Endothelial cell of umbilical vein (primary cell): ENCODE data around the gene SAPCD2. TPM values are rescaled to one million over a fixed set of nuclear protein-coding genes. Genes with fewer than 3 reads are reported as not detected.

ENCODE experiments used
- BruUV-seq: library from RNA; stranded (reverse); fragments of 400-500 nt; replicated peaks from 2 replicates; lab custom pipeline; 2021; lab: Mats Ljungman, UMichigan
- CTCF ChIA-PET: fragments of 300-600, 350-600 bp; sonication (Branson Sonifier 250); formaldehyde crosslinking; loops from one replicate; lab custom pipeline; 2021; ENCODE audit warnings: antibody characterized with exemption, inconsistent platforms; lab: Charles Lee
- POLR2A ChIA-PET: fragments of 300-600, 350-600 bp; sonication (Branson Sonifier 250); formaldehyde crosslinking; loops from one replicate; lab custom pipeline; 2021; ENCODE audit warnings: antibody characterized with exemption, inconsistent platforms; lab: Charles Lee
- DNase-seq: peaks from one replicate; pipeline ENCODE4 v3.0.0-alpha.2; 2011; ENCODE audit warnings: low read depth, low spot score
- FAIRE-seq: peaks from 2 replicates; lab custom pipeline; 2011; peaks lifted over from hg19 to GRCh38; lab: Jason Lieb, UNC
- H2AFZ ChIP-seq: 2 replicates; pipeline ENCODE4 v1.6.0; 2012; ENCODE audit warnings: low read depth, low read length, control low read depth, inconsistent platforms
- H3K27ac ChIP-seq: 2 replicates; pipeline ENCODE4 v1.5.1; 2011; ENCODE audit warnings: low read depth, mild to moderate bottlenecking, control low read depth, low read length, moderate library complexity; ENCODE audit not compliant: insufficient read depth
- H3K27me3 ChIP-seq, 2 experiments: 2 replicates each; pipeline versions ENCODE4 v1.6.0 to v1.6.1; 2011; ENCODE audit warnings: low read length in 2 of 2, mixed read lengths in 1 of 2; ENCODE audit not compliant: control insufficient read depth in 2 of 2, insufficient read depth in 2 of 2
- H3K36me3 ChIP-seq, 2 experiments: 2 replicates in 1 of 2; 3 replicates in 1 of 2; pipeline ENCODE4 v1.5.1; 2011; ENCODE audit warnings: low read length in 2 of 2, mild to moderate bottlenecking in 1 of 2, moderate library complexity in 1 of 2; ENCODE audit not compliant: control insufficient read depth in 2 of 2, insufficient read depth in 2 of 2; ENCODE audit errors: extremely low read depth in 1 of 2
- H3K4me1 ChIP-seq: 3 replicates; pipeline ENCODE4 v1.5.1; 2011; ENCODE audit warnings: mild to moderate bottlenecking, low read length; ENCODE audit not compliant: control insufficient read depth, insufficient read depth; ENCODE audit errors: extremely low read depth
- H3K4me2 ChIP-seq: 2 replicates; pipeline ENCODE4 v1.6.1; 2011; ENCODE audit warnings: low read length, control low read depth, mixed read lengths; ENCODE audit not compliant: insufficient read depth
- H3K4me3 ChIP-seq, 3 experiments: fragments of 200-600 bp in 1 of 3; sonication (generic), shearing (Covaris generic) in 1 of 3; replicated peaks in 1 of 3; 2 replicates each; pipeline ENCODE4 v1.5.1; 2011 to 2016; ENCODE audit warnings: control low read depth in 3 of 3, low read length in 3 of 3, mild to moderate bottlenecking in 2 of 3, inconsistent platforms in 1 of 3, low read depth in 1 of 3, moderate library complexity in 1 of 3; ENCODE audit not compliant: insufficient read depth in 1 of 3
- H3K79me2 ChIP-seq: 2 replicates; pipeline ENCODE4 v1.6.0; 2012; ENCODE audit warnings: low read length, inconsistent platforms; ENCODE audit not compliant: control insufficient read depth, insufficient read depth
- H3K9ac ChIP-seq: replicated peaks from 2 replicates; pipeline ENCODE3; 2011; ENCODE audit warnings: low read length, control low read depth; ENCODE audit not compliant: insufficient read depth; ENCODE audit errors: extremely low read depth
- H3K9me1 ChIP-seq: replicated peaks from 3 replicates; pipeline ENCODE4 v1.6.0; 2011; ENCODE audit warnings: mild to moderate bottlenecking, low read length; ENCODE audit not compliant: control insufficient read depth, insufficient read depth; ENCODE audit errors: extremely low read depth
- H3K9me3 ChIP-seq: replicated peaks from 2 replicates; pipeline ENCODE4 v1.5.1; 2012; ENCODE audit warnings: low read length, inconsistent platforms; ENCODE audit not compliant: control insufficient read depth, insufficient read depth
- H4K20me1 ChIP-seq: replicated peaks from 2 replicates; pipeline ENCODE3; 2011; ENCODE audit warnings: mild to moderate bottlenecking, low read length; ENCODE audit not compliant: control insufficient read depth, insufficient read depth; ENCODE audit errors: extremely low read depth
- EZH2 ChIP-seq: IDR thresholded peaks from 2 replicates; pipeline ENCODE4 v1.6.1; 2012; ENCODE audit warnings: borderline replicate concordance, low read depth, mild to moderate bottlenecking, moderate library complexity, low read length, inconsistent platforms; ENCODE audit not compliant: severe bottlenecking
- FOS ChIP-seq: IDR thresholded peaks from 2 replicates; pipeline ENCODE4 v1.6.1; 2011; ENCODE audit warnings: mild to moderate bottlenecking, low read length, moderate library complexity, borderline replicate concordance; ENCODE audit not compliant: insufficient read depth
- GATA2 ChIP-seq: IDR thresholded peaks from 2 replicates; pipeline ENCODE4 v1.7.0; 2011; ENCODE audit warnings: low read depth, mild to moderate bottlenecking, moderate library complexity, mixed read lengths, low read length; ENCODE audit not compliant: insufficient read length, insufficient read depth
- JUN ChIP-seq: IDR thresholded peaks from 2 replicates; pipeline ENCODE4 v1.6.1; 2011; ENCODE audit warnings: borderline replicate concordance, low read depth; ENCODE audit not compliant: insufficient read length, insufficient read depth
- POLR2A ChIP-seq: IDR thresholded peaks from 2 replicates; pipeline ENCODE4 v1.6.1; 2012; ENCODE audit warnings: low read depth, mild to moderate bottlenecking, control low read depth, low read length
- dilution Hi-C: fragments of 300-500 bp; cut with MboI; formaldehyde crosslinking; loops from one replicate; pipeline ENCODE4 v1.15.0; 2019; ENCODE audit warnings: low sequenced_read_pairs; ENCODE audit not compliant: extremely low pct_ligation_motif_present
- intact Hi-C: fragments of 100-400 bp; cut with micrococcal nuclease; formaldehyde crosslinking; loops from one replicate; pipeline ENCODE4 v1.10.0; 2022
- polyA plus RNA-seq, 4 experiments: library from polyadenylated mRNA; depleted of rRNA in 3 of 4; stranded (reverse) in 3 of 4; unstranded in 1 of 4; fragments of >200 nt; gene quantifications; 2 replicates each; pipeline versions ENCODE4 v1.2.1 to v1.2.3, GENCODE V29; 2011 to 2012; ENCODE audit warnings: missing spikeins in 1 of 4
- total RNA-seq: library from RNA; stranded (reverse); gene quantifications from 2 replicates; pipeline ENCODE4 v1.2.3, GENCODE V29; 2021
- TF ChIP-seq, protein P1 (sequence below), 2 donors: IDR thresholded peaks; 1 replicate in 1 of 2; 2 replicates in 1 of 2; pipeline ENCODE4 v1.5.1; 2011; ENCODE audit warnings: low read length in 2 of 2, mild to moderate bottlenecking in 2 of 2, moderate library complexity in 2 of 2, control low read depth in 1 of 2, inconsistent platforms in 1 of 2, low read depth in 1 of 2; ENCODE audit not compliant: insufficient read depth in 1 of 2; ENCODE audit errors: extremely low read depth in 1 of 2
- TF ChIP-seq, protein P2 (sequence below): IDR thresholded peaks from 2 replicates; pipeline ENCODE4 v1.6.1; 2011; ENCODE audit not compliant: insufficient read depth, insufficient read length

The SAPCD2 gene
- total and polyA plus RNA-seq, 2 donors (not counting 3 experiments of a cell fraction or from before 2014, with no cell fraction given): 11.5 to 27.8 TPM

DNA sequence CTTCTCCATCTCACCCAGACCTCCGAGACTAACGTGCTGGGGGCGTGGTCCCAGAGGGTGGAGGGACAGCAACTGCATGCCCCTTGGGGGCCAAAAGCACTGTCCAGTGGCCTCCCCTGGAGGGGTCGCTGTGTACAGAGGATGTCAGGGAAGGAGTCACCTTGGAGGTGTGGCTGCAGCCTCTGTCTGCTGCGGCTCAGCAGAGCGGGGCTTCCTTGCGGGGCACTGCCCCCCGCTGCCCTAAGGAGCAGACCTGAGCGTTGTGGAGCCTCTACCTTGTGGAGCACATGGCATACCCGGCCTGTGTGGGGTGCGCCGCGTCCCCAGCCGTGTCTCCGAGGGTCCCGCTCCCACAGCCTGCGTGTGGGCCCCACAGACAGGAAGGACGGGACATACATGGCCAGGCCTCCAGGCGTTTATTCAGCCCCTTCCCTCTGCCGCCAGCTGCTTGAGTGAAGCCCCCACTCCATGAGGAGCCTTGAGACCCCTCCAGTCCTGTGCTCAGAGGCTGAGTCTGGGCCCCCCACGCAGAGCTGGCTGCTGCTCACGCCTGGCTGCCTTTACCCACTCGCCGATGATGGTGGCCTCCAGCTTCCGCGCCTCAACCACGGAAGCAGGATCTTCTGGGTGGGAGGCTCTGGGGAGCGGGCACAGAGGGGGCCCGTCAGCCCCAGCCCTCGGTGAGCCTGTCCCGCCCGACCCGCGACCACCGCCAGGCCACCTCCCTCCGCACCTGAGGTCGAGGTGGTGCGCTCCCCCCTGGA lies 40.0 kb upstream of the SAPCD2 start:
- Histone ChIP-seq H3K4me3 (no peak overlapping the region), H2AFZ (no peak overlapping the region), H3K79me2 (no peaks in the 10 kb centered on the region), H4K20me1 (no peaks in the 10 kb centered on the region), H3K27ac (no peak overlapping the region), H3K4me1 (peaks cover 4% of the 10 kb centered on the region), H3K9me1 (no peaks in the 10 kb centered on the region), H3K4me2 (no peak overlapping the region), H3K9me3 (no peaks in the 10 kb centered on the region), H3K36me3 (peaks cover 0 to 38% of the 10 kb centered on the region in 2 experiments), H3K9ac (no peak overlapping the region), H3K27me3 (no peaks in the 10 kb centered on the region)
- no peak for TF ChIP-seq JUN
- no peak for TF ChIP-seq GATA2
- TF ChIP-seq POLR2A: no peak
- no peak for TF ChIP-seq FOS
- TF ChIP-seq, protein P1, sequence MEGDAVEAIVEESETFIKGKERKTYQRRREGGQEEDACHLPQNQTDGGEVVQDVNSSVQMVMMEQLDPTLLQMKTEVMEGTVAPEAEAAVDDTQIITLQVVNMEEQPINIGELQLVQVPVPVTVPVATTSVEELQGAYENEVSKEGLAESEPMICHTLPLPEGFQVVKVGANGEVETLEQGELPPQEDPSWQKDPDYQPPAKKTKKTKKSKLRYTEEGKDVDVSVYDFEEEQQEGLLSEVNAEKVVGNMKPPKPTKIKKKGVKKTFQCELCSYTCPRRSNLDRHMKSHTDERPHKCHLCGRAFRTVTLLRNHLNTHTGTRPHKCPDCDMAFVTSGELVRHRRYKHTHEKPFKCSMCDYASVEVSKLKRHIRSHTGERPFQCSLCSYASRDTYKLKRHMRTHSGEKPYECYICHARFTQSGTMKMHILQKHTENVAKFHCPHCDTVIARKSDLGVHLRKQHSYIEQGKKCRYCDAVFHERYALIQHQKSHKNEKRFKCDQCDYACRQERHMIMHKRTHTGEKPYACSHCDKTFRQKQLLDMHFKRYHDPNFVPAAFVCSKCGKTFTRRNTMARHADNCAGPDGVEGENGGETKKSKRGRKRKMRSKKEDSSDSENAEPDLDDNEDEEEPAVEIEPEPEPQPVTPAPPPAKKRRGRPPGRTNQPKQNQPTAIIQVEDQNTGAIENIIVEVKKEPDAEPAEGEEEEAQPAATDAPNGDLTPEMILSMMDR (IDR thresholded peaks at IDR 0.05; ENCODE audit: extremely low read depth in 1 of 2, insufficient read depth in 1 of 2, low read depth in 1 of 2, low read length in 2 of 2): no peak
- TF ChIP-seq, protein P2, sequence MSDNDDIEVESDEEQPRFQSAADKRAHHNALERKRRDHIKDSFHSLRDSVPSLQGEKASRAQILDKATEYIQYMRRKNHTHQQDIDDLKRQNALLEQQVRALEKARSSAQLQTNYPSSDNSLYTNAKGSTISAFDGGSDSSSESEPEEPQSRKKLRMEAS: no peak
- no peak for TF ChIP-seq EZH2
- FAIRE-seq (no peak), DNase-seq (no peak)
- BruUV-seq: no TSS peak
- intact Hi-C loops (no loop called here), dilution Hi-C loops (no loop called here)
- POLR2A ChIA-PET: no interaction called here
- CTCF ChIA-PET: no interaction called here
